Activated CD4-positive, alpha-beta T cell treated with anti-CD3 and anti-CD28 coated beads, Interleukin-2, Interleukin-6, amounts not matched to agents 100 ng/mL and 50 ng/mL, durations not matched to agents 16 hours and 8 hours (primary cell): ENCODE measurements around the gene PPIC.

Experiments used
- DNase-seq: peaks from one replicate; pipeline ENCODE4 v3.0.0-alpha.2; 2020

Gene PPIC

GRCh38 chr5:123036391-123037103 is at the start of gene PPIC:
Gene PPIC, minus strand, starts transcription at chr5:123036725. Its CDS starts 100 bp downstream, at chr5:123036625.
- DNase-seq: peak; percentile 13

GRCh38 chr5:123085638-123086286 is 49.2 kb upstream of the PPIC start:
- no peak for DNase-seq

GRCh38 chr5:123084730-123085605 is 48.4 kb upstream of the PPIC start:
- DNase-seq: no peak

GRCh38 chr5:123083298-123083697 is 46.8 kb upstream of the PPIC start:
- no peak for DNase-seq

- DNase-seq: no peak
These were observed 43.7 kb upstream of the PPIC start for GRCh38 chr5:123080215-123080614.

GRCh38 chr5:123075521-123076163 is 39.1 kb upstream of the PPIC start:
- DNase-seq: no peak

GRCh38 chr5:123068368-123068938 is 31.9 kb upstream of the PPIC start:
- DNase-seq: no peak

- DNase-seq: no peak
These were observed 29.5 kb upstream of the PPIC start for GRCh38 chr5:123066016-123066415.

- DNase-seq: no peak
These were observed 22.9 kb upstream of the PPIC start for GRCh38 chr5:123059455-123059854.

GRCh38 chr5:123051206-123051605 is 14.7 kb upstream of the PPIC start:
- no peak for DNase-seq

- DNase-seq: no peak
These were observed 11.2 kb upstream of the PPIC start for GRCh38 chr5:123047706-123048105.

GRCh38 chr5:123046222-123046621 is 9.7 kb upstream of the PPIC start:
- no peak for DNase-seq

GRCh38 chr5:123044926-123045617 is 8.5 kb upstream of the PPIC start:
- no peak for DNase-seq

GRCh38 chr5:123039673-123040072 is 3.1 kb upstream of the PPIC start:
- DNase-seq: no peak

GRCh38 chr5:123037104-123037418 is 536 bp upstream of the PPIC start:
- DNase-seq: no peak

- no peak for DNase-seq
These were observed 571 bp downstream of the PPIC start for GRCh38 chr5:123035918-123036390.

- peak; percentile 12 for DNase-seq
These were observed 1.1 kb downstream of the PPIC start for GRCh38 chr5:123035360-123035917.

- DNase-seq: no peak
These were observed 3.3 kb downstream of the PPIC start for GRCh38 chr5:123033157-123033671.

GRCh38 chr5:123028222-123028621 is 8.3 kb downstream of the PPIC start:
- DNase-seq: no peak

GRCh38 chr5:123014689-123015088 is 21.8 kb downstream of the PPIC start:
- no peak for DNase-seq

- no peak for DNase-seq
These were observed 24.2 kb downstream of the PPIC start for GRCh38 chr5:123012321-123012720.

GRCh38 chr5:123007754-123008153 is 28.8 kb downstream of the PPIC start:
- no peak for DNase-seq
